Measurements from ENCODE around the gene PBXIP1. TPM values are rescaled to one million over a fixed set of nuclear protein-coding genes. Genes with fewer than 3 reads are reported as not detected.

PBXIP1 gene
- total RNA-seq, 4 donors from 2014 or later = 52.5 to 120 (median 97.9) TPM

- H3K4me3 ChIP-seq = no peak overlapping the region
- no peak for DNase-seq (ENCODE audit: low spot score in 2 of 2)
- WGBS, 2 donors = 70 to 100% methylated on average over 1 of the region's 1 CpG
- no peaks in the 10 kb centered on the region for H3K9me3 ChIP-seq
- H3K27me3 ChIP-seq = no peaks in the 10 kb centered on the region
- H3K36me3 ChIP-seq = peaks cover 0 to 9% (median 0%) of the 10 kb centered on the region in 3 donors
- H3K27ac ChIP-seq = no peak overlapping the region
- H3K4me1 ChIP-seq = peaks cover 0 to 65% (median 26%) of the 10 kb centered on the region in 4 donors
- TF ChIP-seq POLR2A (IDR thresholded peaks at IDR 0.05) (no peak), CTCF (IDR thresholded peaks at IDR 0.05) (no peak), EP300 (IDR thresholded peaks at IDR 0.05) (no peak)
These were observed 15.7 kb downstream of the PBXIP1 start for GRCh38 chr1:154940213-154940560.

GRCh38 chr1:154938604-154939399, 17.1 kb downstream of the PBXIP1 start:
- TF ChIP-seq POLR2A (IDR thresholded peaks at IDR 0.05) (no peak), CTCF (IDR thresholded peaks at IDR 0.05) (no peak), EP300 (IDR thresholded peaks at IDR 0.05) (no peak)
- H3K36me3 ChIP-seq = no peaks in the 10 kb centered on the region
- no peaks in the 10 kb centered on the region for H3K9me3 ChIP-seq
- H3K4me1 ChIP-seq = peaks cover 0 to 60% (median 22%) of the 10 kb centered on the region in 4 donors
- H3K27me3 ChIP-seq = no peaks in the 10 kb centered on the region
- peak overlapping the region; percentile 88 to 100 (median 95) for H3K27ac ChIP-seq
- DNase-seq (ENCODE audit: low spot score in 2 of 2) = no peak
- 90 to 95% methylated on average over 7 of the region's 7 CpGs for WGBS, 2 donors
- no peak overlapping the region for H3K4me3 ChIP-seq

- 85 to 86% methylated on average over 8 of the region's 8 CpGs for WGBS, 2 donors
- H3K4me1 ChIP-seq = peaks cover 0 to 52% (median 18%) of the 10 kb centered on the region in 4 donors
- TF ChIP-seq POLR2A (IDR thresholded peaks at IDR 0.05) (no peak), CTCF (IDR thresholded peaks at IDR 0.05) (no peak), EP300 (IDR thresholded peaks at IDR 0.05) (no peak)
- H3K9me3 ChIP-seq = no peaks in the 10 kb centered on the region
- H3K36me3 ChIP-seq = no peaks in the 10 kb centered on the region
- DNase-seq (ENCODE audit: low spot score in 2 of 2) = no peak
- H3K27me3 ChIP-seq = no peaks in the 10 kb centered on the region
- H3K27ac ChIP-seq = peak overlapping the region; percentile 88 to 100 (median 95)
- peak overlapping the region; percentile 65 to 72 (median 69) for H3K4me3 ChIP-seq
These were observed 17.9 kb downstream of the PBXIP1 start for GRCh38 chr1:154937988-154938386.

GRCh38 chr1:154937085-154937987, 18.6 kb downstream of the PBXIP1 start:
- H3K36me3 ChIP-seq = no peaks in the 10 kb centered on the region
- peaks cover 0 to 47% (median 16%) of the 10 kb centered on the region in 4 donors for H3K4me1 ChIP-seq
- TF ChIP-seq EP300 (IDR thresholded peaks at IDR 0.05) (peak; percentile 85 to 98), POLR2A (IDR thresholded peaks at IDR 0.05) (peak; percentile 79 to 84), CTCF (IDR thresholded peaks at IDR 0.05) (peak in 4 of 5 experiments; percentile 15 to 57 (median 31))
- peak; percentile 83 to 85 for DNase-seq (ENCODE audit: low spot score in 2 of 2)
- H3K4me3 ChIP-seq = peak overlapping the region; percentile 65 to 72 (median 69)
- peak overlapping the region; percentile 88 to 100 (median 95) for H3K27ac ChIP-seq
- WGBS, 2 donors = 1% methylated on average over 36 of the region's 36 CpGs
- no peaks in the 10 kb centered on the region for H3K27me3 ChIP-seq
- H3K9me3 ChIP-seq = no peaks in the 10 kb centered on the region
